IPS DF 19.7 (cell line): ENCODE measurements around the gene RNF149.
"Not testable (repeated sequence)": the region's sequence is repeated elsewhere in the genome, so short reads cannot be mapped to it uniquely, and the experiment has no call there.

ENCODE experiments used
- DNase-seq: peaks from one replicate; pipeline ENCODE4 v3.0.0-alpha.2; 2013; ENCODE audit warnings: low read depth, low spot score

Gene RNF149

GRCh38 chr2:101331202-101331601 is 22.7 kb upstream of the RNF149 start:
- no peak for DNase-seq

- no peak for DNase-seq
These were observed 21.9 kb upstream of the RNF149 start for GRCh38 chr2:101330253-101330933.

GRCh38 chr2:101329026-101329425 is 20.5 kb upstream of the RNF149 start:
- DNase-seq = no peak

- no peak for DNase-seq
These were observed 20.0 kb upstream of the RNF149 start for GRCh38 chr2:101328474-101329007.

- no peak for DNase-seq
These were observed 19.4 kb upstream of the RNF149 start for GRCh38 chr2:101327863-101328394.

GRCh38 chr2:101325425-101325824 is 16.9 kb upstream of the RNF149 start:
- no peak for DNase-seq

- not testable (repeated sequence) for DNase-seq
These were observed 8.1 kb upstream of the RNF149 start for GRCh38 chr2:101316568-101316967.

GRCh38 chr2:101311696-101312017 is 3.2 kb upstream of the RNF149 start:
- no peak for DNase-seq

GRCh38 chr2:101310834-101311695 is 2.6 kb upstream of the RNF149 start:
- no peak for DNase-seq

- DNase-seq = no peak
These were observed 1.8 kb upstream of the RNF149 start for GRCh38 chr2:101310090-101310833.

- DNase-seq = no peak
These were observed 510 bp downstream of the RNF149 start for GRCh38 chr2:101307950-101308431.

- no peak for DNase-seq
These were observed 998 bp downstream of the RNF149 start for GRCh38 chr2:101307503-101307902.

- no peak for DNase-seq
These were observed 2.1 kb downstream of the RNF149 start for GRCh38 chr2:101306410-101306809.

- no peak for DNase-seq
These were observed 2.9 kb downstream of the RNF149 start for GRCh38 chr2:101305492-101306078.

- no peak for DNase-seq
These were observed 3.5 kb downstream of the RNF149 start for GRCh38 chr2:101305035-101305434.

GRCh38 chr2:101303688-101304087 is 4.8 kb downstream of the RNF149 start:
- DNase-seq = no peak

GRCh38 chr2:101302016-101302415 is 6.5 kb downstream of the RNF149 start:
- no peak for DNase-seq

- no peak for DNase-seq
These were observed 7.7 kb downstream of the RNF149 start for GRCh38 chr2:101300836-101301235.

GRCh38 chr2:101300164-101300563 is 8.3 kb downstream of the RNF149 start:
- no peak for DNase-seq

GRCh38 chr2:101299604-101300003 is 8.9 kb downstream of the RNF149 start:
- DNase-seq = no peak

GRCh38 chr2:101297383-101297782 is 11.1 kb downstream of the RNF149 start:
- no peak for DNase-seq
